Coronary artery (tissue), 2 donors: Measurements from ENCODE around the gene ACOT8.

Source experiments
- DNase-seq: peaks from one replicate; pipeline ENCODE4 v3.0.0-alpha.2; 2017; ENCODE audit warnings: low spot score
- H3K27ac ChIP-seq, 2 donors: fragments of 200-600 bp; sonication (generic); one replicate each; pipeline ENCODE4 v1.5.1; 2016 to 2019
- H3K4me3 ChIP-seq: fragments of 200-600 bp; sonication (generic); 2 replicates; pipeline ENCODE4 v1.5.1; 2016; ENCODE audit warnings: mild to moderate bottlenecking, moderate library complexity
- TF ChIP-seq, protein P1 (sequence below): fragments of 200-600 bp; sonication (generic); IDR thresholded peaks from one replicate; pipeline ENCODE4 v1.5.1; 2019; ENCODE audit warnings: antibody characterized with exemption

ACOT8 gene

GRCh38 chr20:45892049-45892825 lies 35.0 kb upstream of the ACOT8 start:
- Histone ChIP-seq H3K4me3 (peak overlapping the region; percentile 95), H3K27ac (no peak overlapping the region)
- DNase-seq, result no peak
- TF ChIP-seq, protein P1, sequence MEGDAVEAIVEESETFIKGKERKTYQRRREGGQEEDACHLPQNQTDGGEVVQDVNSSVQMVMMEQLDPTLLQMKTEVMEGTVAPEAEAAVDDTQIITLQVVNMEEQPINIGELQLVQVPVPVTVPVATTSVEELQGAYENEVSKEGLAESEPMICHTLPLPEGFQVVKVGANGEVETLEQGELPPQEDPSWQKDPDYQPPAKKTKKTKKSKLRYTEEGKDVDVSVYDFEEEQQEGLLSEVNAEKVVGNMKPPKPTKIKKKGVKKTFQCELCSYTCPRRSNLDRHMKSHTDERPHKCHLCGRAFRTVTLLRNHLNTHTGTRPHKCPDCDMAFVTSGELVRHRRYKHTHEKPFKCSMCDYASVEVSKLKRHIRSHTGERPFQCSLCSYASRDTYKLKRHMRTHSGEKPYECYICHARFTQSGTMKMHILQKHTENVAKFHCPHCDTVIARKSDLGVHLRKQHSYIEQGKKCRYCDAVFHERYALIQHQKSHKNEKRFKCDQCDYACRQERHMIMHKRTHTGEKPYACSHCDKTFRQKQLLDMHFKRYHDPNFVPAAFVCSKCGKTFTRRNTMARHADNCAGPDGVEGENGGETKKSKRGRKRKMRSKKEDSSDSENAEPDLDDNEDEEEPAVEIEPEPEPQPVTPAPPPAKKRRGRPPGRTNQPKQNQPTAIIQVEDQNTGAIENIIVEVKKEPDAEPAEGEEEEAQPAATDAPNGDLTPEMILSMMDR, result no peak

DNA sequence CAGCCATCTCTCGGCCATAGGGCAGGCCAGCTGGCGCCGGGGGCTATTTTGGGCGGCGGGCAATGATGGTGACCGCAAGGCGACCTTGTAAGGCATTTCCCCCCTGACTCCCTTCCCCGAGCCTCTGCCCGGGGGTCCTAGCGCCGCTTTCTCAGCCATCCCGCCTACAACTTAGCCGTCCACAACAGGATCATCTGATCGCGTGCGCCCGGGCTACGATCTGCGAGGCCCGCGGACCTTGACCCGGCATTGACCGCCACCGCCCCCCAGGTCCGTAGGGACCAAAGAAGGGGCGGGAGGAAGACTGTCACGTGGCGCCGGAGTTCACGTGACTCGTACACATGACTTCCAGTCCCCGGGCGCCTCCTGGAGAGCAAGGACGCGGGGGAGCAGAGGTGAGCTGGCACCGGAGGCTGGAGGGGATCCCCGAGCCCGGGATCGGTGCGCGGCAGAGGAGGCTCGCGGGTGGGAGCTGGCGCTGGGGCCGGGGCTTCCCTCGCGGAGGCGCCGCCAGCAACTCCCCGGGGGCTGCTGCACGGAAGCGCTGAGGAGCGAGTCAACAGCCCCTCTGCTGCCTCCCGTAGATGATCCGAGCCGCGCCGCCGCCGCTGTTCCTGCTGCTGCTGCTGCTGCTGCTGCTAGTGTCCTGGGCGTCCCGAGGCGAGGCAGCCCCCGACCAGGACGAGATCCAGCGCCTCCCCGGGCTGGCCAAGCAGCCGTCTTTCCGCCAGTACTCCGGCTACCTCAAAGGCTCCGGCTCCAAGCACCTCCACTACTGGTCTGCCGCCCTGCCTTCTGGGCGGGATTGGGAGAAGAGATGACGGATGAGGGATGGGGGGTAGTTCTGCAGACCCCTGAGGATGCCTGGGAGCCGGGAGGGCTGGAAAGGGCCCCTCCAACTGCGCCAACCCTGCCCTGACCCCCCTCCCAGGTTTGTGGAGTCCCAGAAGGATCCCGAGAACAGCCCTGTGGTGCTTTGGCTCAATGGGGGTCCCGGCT lies 34.1 kb upstream of the ACOT8 start, which contains the start of the genes CTSA and NEURL2:
TSS of gene CTSA (plus strand) at position 351 of the 999 bp plus-strand sequence. CDS start at position 585, 234 bp downstream.
TSS of gene NEURL2 (minus strand) at position 224 of the 999 bp plus-strand sequence. CDS start at position 7, 217 bp downstream.
- Histone ChIP-seq H3K4me3 (peak within 1 kb of the TSS; percentile 95), H3K27ac (peak within 1 kb of the TSS; percentile 71 to 96)
- DNase-seq, result peak; percentile 93
- TF ChIP-seq, protein P1, result no peak

GRCh38 chr20:45890077-45890984 lies 33.1 kb upstream of the ACOT8 start:
- TF ChIP-seq, protein P1, result peak; percentile 62
- Histone ChIP-seq H3K27ac (peak overlapping the region; percentile 71 to 96), H3K4me3 (peak overlapping the region; percentile 95)
- DNase-seq, result no peak

DNA sequence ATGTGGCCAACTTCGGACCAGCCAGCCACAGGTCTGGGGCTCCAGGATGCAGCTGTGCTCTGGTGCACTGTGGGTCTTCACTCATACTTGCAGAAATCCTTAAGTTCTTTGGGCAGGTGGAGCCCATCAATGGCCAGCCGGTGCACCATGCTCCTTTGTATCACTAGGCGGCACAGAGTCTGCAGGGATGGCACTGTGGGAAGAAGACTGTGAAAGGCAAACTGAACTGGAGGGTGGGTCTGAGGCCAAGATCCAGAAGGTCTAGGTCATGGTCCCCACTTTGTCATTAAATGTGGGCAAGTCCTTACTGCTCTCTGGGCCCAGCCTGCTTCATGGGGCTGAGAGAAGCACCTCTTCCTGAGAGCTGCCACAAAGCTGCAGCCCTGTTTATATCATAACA lies 31.5 kb upstream of the ACOT8 start:
- H3K27ac ChIP-seq, result no peak overlapping the region
- H3K4me3 ChIP-seq, result no peak overlapping the region
- TF ChIP-seq, protein P1, result no peak

GRCh38 chr20:45887346-45887715 lies 30.1 kb upstream of the ACOT8 start, which contains the start of gene SPATA25:
SPATA25 (minus strand) TSS chr20:45887622; CDS start chr20:45887590, 32 bp downstream.
- no peak for DNase-seq

More for the DNA sequence above, 31.5 kb upstream of the ACOT8 start:
- DNase-seq, result no peak

More at GRCh38 chr20:45887346-45887715, 30.1 kb upstream of the ACOT8 start, which contains the start of gene SPATA25:
- TF ChIP-seq, protein P1, result no peak
- Histone ChIP-seq H3K4me3 (no peak within 1 kb of the TSS), H3K27ac (no peak within 1 kb of the TSS)
